Endothelial cell of umbilical vein (primary cell): Measurements from ENCODE around the gene ANKRD60.

Experiments used
- EZH2 ChIP-seq: IDR thresholded peaks from 2 replicates; pipeline ENCODE4 v1.6.1; 2012; ENCODE audit warnings: borderline replicate concordance, low read depth, mild to moderate bottlenecking, moderate library complexity, low read length, inconsistent platforms; ENCODE audit not compliant: severe bottlenecking
- FOS ChIP-seq: IDR thresholded peaks from 2 replicates; pipeline ENCODE4 v1.6.1; 2011; ENCODE audit warnings: mild to moderate bottlenecking, low read length, moderate library complexity, borderline replicate concordance; ENCODE audit not compliant: insufficient read depth
- MYC ChIP-seq: IDR thresholded peaks from one replicate; pipeline ENCODE4 v1.6.1; 2011; ENCODE audit warnings: mild to moderate bottlenecking, low read depth, low read length
- POLR2A ChIP-seq: IDR thresholded peaks from 2 replicates; pipeline ENCODE4 v1.6.1; 2012; ENCODE audit warnings: low read depth, mild to moderate bottlenecking, control low read depth, low read length
- POLR2AphosphoS5 ChIP-seq: IDR thresholded peaks from 2 replicates; pipeline ENCODE4 v1.6.1; 2012; ENCODE audit warnings: low read depth, mild to moderate bottlenecking, control low read depth, low read length, moderate library complexity; ENCODE audit not compliant: insufficient read depth
- TF ChIP-seq, protein P1 (sequence below): IDR thresholded peaks from 2 replicates; pipeline ENCODE4 v1.6.1; 2011; ENCODE audit not compliant: insufficient read depth, insufficient read length
- TF ChIP-seq, protein P2 (sequence below), 2 donors: IDR thresholded peaks; 1 replicate in 1 of 2; 2 replicates in 1 of 2; pipeline ENCODE4 v1.5.1; 2011; ENCODE audit warnings: low read length in 2 of 2, mild to moderate bottlenecking in 2 of 2, moderate library complexity in 2 of 2, control low read depth in 1 of 2, inconsistent platforms in 1 of 2, low read depth in 1 of 2; ENCODE audit not compliant: insufficient read depth in 1 of 2; ENCODE audit errors: extremely low read depth in 1 of 2

- TF ChIP-seq FOS (no peak), POLR2AphosphoS5 (no peak), EZH2 (no peak), MYC (no peak), POLR2A (no peak)
- TF ChIP-seq, protein P1, sequence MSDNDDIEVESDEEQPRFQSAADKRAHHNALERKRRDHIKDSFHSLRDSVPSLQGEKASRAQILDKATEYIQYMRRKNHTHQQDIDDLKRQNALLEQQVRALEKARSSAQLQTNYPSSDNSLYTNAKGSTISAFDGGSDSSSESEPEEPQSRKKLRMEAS = no peak
- TF ChIP-seq, protein P2, sequence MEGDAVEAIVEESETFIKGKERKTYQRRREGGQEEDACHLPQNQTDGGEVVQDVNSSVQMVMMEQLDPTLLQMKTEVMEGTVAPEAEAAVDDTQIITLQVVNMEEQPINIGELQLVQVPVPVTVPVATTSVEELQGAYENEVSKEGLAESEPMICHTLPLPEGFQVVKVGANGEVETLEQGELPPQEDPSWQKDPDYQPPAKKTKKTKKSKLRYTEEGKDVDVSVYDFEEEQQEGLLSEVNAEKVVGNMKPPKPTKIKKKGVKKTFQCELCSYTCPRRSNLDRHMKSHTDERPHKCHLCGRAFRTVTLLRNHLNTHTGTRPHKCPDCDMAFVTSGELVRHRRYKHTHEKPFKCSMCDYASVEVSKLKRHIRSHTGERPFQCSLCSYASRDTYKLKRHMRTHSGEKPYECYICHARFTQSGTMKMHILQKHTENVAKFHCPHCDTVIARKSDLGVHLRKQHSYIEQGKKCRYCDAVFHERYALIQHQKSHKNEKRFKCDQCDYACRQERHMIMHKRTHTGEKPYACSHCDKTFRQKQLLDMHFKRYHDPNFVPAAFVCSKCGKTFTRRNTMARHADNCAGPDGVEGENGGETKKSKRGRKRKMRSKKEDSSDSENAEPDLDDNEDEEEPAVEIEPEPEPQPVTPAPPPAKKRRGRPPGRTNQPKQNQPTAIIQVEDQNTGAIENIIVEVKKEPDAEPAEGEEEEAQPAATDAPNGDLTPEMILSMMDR (IDR thresholded peaks at IDR 0.05; ENCODE audit: extremely low read depth in 1 of 2, insufficient read depth in 1 of 2, low read depth in 1 of 2, low read length in 2 of 2) = no peak
Observed at GRCh38 chr20:58177799-58178198, 50.7 kb downstream of the ANKRD60 start.
